B cell (primary cell): Measurements from ENCODE around the gene DACH1.

Source experiments
- CTCF ChIP-seq: fragments of 200-600 bp; IDR thresholded peaks from one replicate; pipeline ENCODE4 v1.8.0; 2022; ENCODE audit warnings: antibody characterized with exemption, mild to moderate bottlenecking
- EZH2 ChIP-seq: IDR thresholded peaks from 2 replicates; pipeline ENCODE4 v1.6.1; 2012; ENCODE audit warnings: borderline replicate concordance, low read depth, mild to moderate bottlenecking, moderate library complexity, low read length; ENCODE audit not compliant: insufficient read depth, poor library complexity, severe bottlenecking

- TF ChIP-seq EZH2: no peak
- no peak for TF ChIP-seq CTCF
These were observed 91.0 kb downstream of the DACH1 start for GRCh38 chr13:71775966-71776365.
